Brain microvascular endothelial cell (primary cell): Measurements from ENCODE around the gene MBOAT2.
A peak's percentile ranks its signal among the peaks of the same experiment; 100 is the strongest.
"Not testable (repeated sequence)": the region's sequence is repeated elsewhere in the genome, so short reads cannot be mapped to it uniquely, and the experiment has no call there.

Source experiments
- DNase-seq: peaks from one replicate; pipeline ENCODE4 v3.0.0-alpha.2; 2020
- H3K27ac ChIP-seq: fragments of 250-450 bp; sonication (Bioruptor Pico); 2 replicates; pipeline ENCODE4 v1.5.1; 2020; ENCODE audit warnings: mild to moderate bottlenecking, moderate library complexity
- H3K27me3 ChIP-seq: fragments of 250-450 bp; sonication (Bioruptor Pico); replicated peaks from 2 replicates; pipeline ENCODE4 v1.5.1; 2020; ENCODE audit warnings: mild to moderate bottlenecking
- H3K36me3 ChIP-seq: fragments of 250-450 bp; sonication (Bioruptor Pico); replicated peaks from 2 replicates; pipeline ENCODE4 v1.5.1; 2020; ENCODE audit warnings: mild to moderate bottlenecking
- H3K4me3 ChIP-seq: 2 replicates; pipeline ENCODE4 v1.5.1; 2011; ENCODE audit warnings: low read depth, mild to moderate bottlenecking, control low read depth, low read length, moderate library complexity
- in situ Hi-C: cut with HindIII; loops from 2 replicates; pipeline ENCODE4 v1.10.0; 2017; ENCODE audit warnings: low sequenced_read_pairs, low pct_ligation_motif_present
- TF ChIP-seq, protein P1 (sequence below): IDR thresholded peaks from 2 replicates; pipeline ENCODE4 v1.5.1; 2011; ENCODE audit warnings: low read depth, mild to moderate bottlenecking, moderate library complexity, low read length, control low read depth, inconsistent platforms; ENCODE audit errors: missing control alignments

The MBOAT2 gene, protein sequence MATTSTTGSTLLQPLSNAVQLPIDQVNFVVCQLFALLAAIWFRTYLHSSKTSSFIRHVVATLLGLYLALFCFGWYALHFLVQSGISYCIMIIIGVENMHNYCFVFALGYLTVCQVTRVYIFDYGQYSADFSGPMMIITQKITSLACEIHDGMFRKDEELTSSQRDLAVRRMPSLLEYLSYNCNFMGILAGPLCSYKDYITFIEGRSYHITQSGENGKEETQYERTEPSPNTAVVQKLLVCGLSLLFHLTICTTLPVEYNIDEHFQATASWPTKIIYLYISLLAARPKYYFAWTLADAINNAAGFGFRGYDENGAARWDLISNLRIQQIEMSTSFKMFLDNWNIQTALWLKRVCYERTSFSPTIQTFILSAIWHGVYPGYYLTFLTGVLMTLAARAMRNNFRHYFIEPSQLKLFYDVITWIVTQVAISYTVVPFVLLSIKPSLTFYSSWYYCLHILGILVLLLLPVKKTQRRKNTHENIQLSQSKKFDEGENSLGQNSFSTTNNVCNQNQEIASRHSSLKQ

DNA sequence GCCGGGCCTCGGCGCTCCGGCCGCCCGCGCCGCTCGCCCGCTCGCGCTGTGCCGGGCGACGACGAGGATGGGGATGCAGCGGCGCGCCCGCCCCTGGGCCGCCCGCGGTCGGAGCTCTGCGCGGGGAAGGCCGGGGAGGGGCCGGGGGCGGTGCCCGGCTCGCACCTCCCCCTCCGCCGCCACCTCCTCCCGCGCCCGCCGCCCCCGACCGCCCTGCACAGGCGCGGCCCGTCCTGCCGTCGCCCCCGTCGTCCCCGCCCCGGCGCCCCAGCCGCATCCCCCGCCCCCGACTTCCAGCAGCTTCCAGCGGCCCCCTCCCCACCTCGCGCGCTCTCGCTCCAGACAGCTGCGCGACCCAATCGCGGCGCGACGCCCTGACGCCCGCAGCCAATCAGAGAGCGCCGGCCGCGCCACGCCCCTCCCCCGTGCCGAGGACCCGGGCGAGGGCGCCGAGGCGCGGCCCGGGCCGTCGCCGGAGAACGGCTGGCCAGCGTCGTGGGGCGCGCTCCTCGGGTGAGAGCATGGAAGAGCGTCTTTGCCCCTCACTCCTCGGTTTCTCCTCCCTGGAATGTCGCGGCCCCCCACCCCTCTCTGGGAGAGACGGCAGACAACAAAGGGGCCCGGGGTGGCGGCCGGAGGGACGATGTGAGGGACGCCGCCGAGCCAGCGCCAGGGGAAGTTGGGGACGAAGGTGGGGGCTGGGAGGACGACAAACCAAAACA is at the start of gene MBOAT2:
MBOAT2 (minus strand) TSS at position 69 of the 722 bp plus-strand sequence. CDS start 70 bp downstream, outside the sequence.
- no peaks in the 10 kb centered on the region for H3K27me3 ChIP-seq
- peak; percentile 82 for DNase-seq
- peak within 1 kb of the TSS; percentile 96 for H3K27ac ChIP-seq
- TF ChIP-seq, protein P1, sequence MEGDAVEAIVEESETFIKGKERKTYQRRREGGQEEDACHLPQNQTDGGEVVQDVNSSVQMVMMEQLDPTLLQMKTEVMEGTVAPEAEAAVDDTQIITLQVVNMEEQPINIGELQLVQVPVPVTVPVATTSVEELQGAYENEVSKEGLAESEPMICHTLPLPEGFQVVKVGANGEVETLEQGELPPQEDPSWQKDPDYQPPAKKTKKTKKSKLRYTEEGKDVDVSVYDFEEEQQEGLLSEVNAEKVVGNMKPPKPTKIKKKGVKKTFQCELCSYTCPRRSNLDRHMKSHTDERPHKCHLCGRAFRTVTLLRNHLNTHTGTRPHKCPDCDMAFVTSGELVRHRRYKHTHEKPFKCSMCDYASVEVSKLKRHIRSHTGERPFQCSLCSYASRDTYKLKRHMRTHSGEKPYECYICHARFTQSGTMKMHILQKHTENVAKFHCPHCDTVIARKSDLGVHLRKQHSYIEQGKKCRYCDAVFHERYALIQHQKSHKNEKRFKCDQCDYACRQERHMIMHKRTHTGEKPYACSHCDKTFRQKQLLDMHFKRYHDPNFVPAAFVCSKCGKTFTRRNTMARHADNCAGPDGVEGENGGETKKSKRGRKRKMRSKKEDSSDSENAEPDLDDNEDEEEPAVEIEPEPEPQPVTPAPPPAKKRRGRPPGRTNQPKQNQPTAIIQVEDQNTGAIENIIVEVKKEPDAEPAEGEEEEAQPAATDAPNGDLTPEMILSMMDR, result no peak
- H3K36me3 ChIP-seq, result no peaks in the 10 kb centered on the region
- peak within 1 kb of the TSS; percentile 73 for H3K4me3 ChIP-seq
- in situ Hi-C loops, result no loop called here

DNA sequence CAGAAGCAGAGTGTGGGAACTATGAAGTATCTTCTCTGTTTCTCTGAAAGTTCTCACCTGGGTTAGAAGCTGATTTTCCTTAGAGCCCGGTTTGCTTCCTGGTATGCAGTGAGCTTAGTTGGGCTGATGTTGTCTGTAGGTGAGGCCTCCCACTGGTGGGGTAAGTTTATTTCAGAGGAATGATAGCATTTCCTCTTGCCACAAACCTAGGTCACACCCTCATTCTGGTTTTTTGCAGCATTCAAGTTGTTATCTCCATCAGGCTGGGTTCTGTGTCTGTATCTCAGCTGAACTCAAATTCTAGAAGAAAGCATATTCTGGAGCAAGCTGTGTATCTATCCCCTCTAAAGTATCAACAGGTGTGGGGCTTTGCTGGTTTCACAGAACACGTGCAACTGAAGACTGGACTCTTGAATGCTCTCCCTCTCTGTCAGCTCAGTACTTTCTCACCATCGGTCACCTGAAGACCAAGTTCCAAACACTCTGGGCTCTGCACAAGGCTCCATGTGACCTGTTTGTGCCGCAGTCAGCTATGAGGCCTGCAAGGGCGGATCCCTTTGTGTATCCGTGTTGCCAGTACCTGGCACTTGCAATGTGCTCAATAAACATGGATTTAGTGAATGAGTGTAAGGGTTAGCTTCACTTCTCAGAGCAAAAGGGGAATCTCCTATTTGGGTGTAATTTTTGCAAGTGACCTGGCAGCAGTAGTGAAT is 49.5 kb upstream of the MBOAT2 start:
- TF ChIP-seq, protein P1, result no peak
- Histone ChIP-seq H3K27ac (no peak overlapping the region), H3K27me3 (no peaks in the 10 kb centered on the region), H3K4me3 (no peak overlapping the region), H3K36me3 (no peaks in the 10 kb centered on the region)
- DNase-seq, result no peak
- in situ Hi-C loops, result no loop called here

DNA sequence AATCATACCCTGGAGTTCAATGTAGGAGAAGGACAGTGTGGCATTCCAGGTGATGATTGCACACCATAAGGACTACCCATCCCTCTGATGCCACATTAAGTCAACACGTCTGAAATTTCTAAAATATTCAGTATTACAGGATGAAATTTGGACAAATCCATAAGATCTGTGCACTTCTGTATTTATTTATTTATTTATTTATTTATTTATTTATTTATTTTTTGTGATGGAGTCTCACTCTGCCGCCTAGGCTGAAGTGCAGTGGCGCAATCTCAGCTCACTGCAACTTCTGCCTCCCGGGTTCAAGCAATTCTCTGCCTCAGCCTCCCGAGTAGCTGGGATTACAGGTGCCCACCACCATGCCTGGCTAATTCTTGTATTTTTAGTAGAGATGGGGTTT is 48.0 kb upstream of the MBOAT2 start:
- H3K36me3 ChIP-seq, H3K27me3 ChIP-seq, in situ Hi-C loops, H3K27ac ChIP-seq, H3K4me3 ChIP-seq, DNase-seq: not testable (repeated sequence)

DNA sequence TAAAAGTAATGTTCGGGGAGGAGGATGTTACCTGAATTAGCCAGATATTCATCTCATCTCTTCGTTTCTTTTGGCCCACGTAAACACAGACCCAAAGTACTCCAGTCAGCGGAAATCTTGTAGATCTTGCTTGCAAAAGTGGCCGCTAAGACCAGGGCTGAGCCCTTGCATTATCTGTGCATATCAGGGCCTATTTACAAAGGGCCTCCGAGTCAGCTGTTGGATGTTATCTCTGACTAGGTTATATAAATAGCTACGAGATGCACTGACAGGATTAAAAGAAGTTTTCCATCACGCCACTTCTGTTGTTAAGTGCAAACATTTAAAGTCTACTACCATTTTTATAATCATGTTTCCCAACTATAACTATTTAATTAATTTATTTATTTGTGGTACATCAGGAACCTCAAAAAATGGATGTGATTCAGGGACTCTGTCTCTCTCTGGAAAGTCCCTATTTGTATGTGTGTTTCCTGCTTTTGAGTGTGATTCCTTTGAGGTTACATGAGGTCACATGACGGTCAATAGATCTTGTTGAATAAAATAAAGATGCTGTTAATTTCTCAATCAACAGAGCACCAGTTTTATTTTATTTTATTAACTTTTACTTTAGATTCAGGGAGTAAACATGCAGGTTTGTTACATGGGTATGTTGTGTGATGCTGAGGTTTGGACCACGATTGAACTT is 46.8 kb upstream of the MBOAT2 start:
- in situ Hi-C loops, result no loop called here
- H3K36me3 ChIP-seq, result no peaks in the 10 kb centered on the region
- TF ChIP-seq, protein P1, result no peak
- no peak for DNase-seq
- H3K4me3 ChIP-seq, result no peak overlapping the region
- no peak overlapping the region for H3K27ac ChIP-seq
- H3K27me3 ChIP-seq, result no peaks in the 10 kb centered on the region

DNA sequence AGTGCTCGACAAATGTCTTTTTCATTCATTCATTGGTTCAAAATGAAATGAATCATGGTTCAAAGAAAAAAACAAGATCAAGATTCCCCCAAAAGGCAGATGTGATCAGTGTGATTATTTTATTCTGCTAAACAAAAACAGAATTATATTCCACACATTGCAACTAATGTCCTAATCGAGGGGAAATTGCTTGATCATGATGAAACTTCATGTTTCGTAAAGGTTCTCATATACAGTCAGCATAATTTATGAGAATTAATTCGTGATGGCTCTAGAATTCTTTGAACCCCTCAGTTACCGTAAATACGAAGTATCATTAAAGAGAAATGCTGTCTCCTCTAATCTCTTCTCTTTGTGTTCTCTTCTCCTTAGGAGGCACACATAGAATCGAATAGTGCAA is 42.1 kb upstream of the MBOAT2 start:
- TF ChIP-seq, protein P1, result no peak
- in situ Hi-C loops, result no loop called here
- Histone ChIP-seq H3K27ac (no peak overlapping the region), H3K4me3 (no peak overlapping the region), H3K27me3 (no peaks in the 10 kb centered on the region), H3K36me3 (no peaks in the 10 kb centered on the region)
- no peak for DNase-seq

DNA sequence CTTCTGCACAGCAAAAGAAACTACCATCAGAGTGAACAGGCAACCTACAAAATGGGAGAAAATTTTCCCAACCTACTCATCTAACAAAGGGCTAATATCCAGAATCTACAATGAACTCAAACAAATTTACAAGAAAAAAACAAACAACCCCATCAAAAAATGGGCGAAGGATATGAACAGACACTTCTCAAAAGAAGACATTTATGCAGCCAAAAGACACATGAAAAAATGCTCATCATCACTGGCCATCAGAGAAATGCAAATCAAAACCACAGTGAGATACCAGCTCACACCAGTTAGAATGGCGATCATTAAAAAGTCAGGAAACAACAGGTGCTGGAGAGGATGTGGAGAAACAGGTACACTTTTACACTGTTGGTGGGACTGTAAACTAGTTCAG is 40.0 kb upstream of the MBOAT2 start:
- H3K36me3 ChIP-seq, DNase-seq, in situ Hi-C loops, H3K27ac ChIP-seq, H3K27me3 ChIP-seq, H3K4me3 ChIP-seq: not testable (repeated sequence)
